ENCODE results near the gene SLC39A5.
"Not testable (repeated sequence)": the region's sequence is repeated elsewhere in the genome, so short reads cannot be mapped to it uniquely, and the experiment has no call there.

DNA sequence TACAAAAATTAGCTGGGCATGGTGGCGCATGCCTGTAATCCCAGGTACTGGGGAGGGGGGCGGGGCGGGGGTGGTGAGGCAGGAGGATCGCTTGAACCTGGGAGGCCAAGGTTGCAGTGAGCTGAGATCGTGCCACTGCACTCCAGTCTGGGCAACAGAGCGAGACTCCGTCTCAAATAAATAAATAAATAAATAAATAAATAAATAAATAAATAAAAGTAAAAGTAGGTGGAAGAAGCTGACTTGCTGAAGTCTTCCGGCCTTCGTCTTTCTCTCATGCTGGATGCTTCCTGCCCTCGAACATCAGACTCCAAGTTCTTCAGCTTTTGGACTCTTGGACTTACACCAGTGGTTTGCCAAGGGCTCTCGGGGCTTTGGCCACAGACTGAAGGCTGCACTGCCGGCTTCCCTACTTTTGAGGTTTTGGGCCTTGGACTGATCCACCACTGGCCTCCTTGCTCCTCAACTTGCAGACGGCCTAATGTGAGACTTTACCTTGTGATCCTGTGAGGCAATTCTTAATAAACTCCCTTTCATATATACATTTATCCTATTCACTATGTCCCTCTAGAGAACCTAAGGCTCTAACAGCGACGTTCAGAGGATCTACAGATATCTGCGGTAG is 36.3 kb downstream of the SLC39A5 start:
- TF ChIP-seq, protein P1, sequence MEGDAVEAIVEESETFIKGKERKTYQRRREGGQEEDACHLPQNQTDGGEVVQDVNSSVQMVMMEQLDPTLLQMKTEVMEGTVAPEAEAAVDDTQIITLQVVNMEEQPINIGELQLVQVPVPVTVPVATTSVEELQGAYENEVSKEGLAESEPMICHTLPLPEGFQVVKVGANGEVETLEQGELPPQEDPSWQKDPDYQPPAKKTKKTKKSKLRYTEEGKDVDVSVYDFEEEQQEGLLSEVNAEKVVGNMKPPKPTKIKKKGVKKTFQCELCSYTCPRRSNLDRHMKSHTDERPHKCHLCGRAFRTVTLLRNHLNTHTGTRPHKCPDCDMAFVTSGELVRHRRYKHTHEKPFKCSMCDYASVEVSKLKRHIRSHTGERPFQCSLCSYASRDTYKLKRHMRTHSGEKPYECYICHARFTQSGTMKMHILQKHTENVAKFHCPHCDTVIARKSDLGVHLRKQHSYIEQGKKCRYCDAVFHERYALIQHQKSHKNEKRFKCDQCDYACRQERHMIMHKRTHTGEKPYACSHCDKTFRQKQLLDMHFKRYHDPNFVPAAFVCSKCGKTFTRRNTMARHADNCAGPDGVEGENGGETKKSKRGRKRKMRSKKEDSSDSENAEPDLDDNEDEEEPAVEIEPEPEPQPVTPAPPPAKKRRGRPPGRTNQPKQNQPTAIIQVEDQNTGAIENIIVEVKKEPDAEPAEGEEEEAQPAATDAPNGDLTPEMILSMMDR (IDR thresholded peaks at IDR 0.05), result not testable (repeated sequence)
- not testable (repeated sequence) for TF ChIP-seq POLR2A (IDR thresholded peaks at IDR 0.05); POLR2AphosphoS5 (IDR thresholded peaks at IDR 0.05; ENCODE audit: insufficient read depth in 1 of 2, low read depth in 1 of 2)
